HCT116 (cell line): ENCODE measurements around the gene MEN1. TPM values are rescaled to one million over a fixed set of nuclear protein-coding genes. Genes with fewer than 3 reads are reported as not detected.

Source experiments
- ATAC-seq: fragments of 200-7000 bp; cut with Tn5 transposase; 2 replicates; pipeline ENCODE4 v1.9.1; 2020; ENCODE audit warnings: mild to moderate bottlenecking, moderate library complexity
- BruUV-seq: library from RNA; stranded (reverse); fragments of 400-500 nt; replicated peaks from 2 replicates; lab custom pipeline; 2021; lab: Mats Ljungman, UMichigan
- CTCF ChIA-PET: fragments of 300-600 bp; sonication (Branson Sonifier 250); formaldehyde crosslinking; loops from one replicate; lab custom pipeline; 2021; ENCODE audit warnings: antibody characterized with exemption; lab: Charles Lee
- POLR2A ChIA-PET: fragments of 300-600, 350-600 bp; sonication (Branson Sonifier 250); formaldehyde crosslinking; loops from one replicate; lab custom pipeline; 2021; ENCODE audit warnings: antibody characterized with exemption; lab: Charles Lee
- RAD21 ChIA-PET, 2 experiments: fragments of 300-600 bp; sonication (Branson Sonifier 250); formaldehyde crosslinking; loops; one replicate each; lab custom pipeline; 2023; ENCODE audit warnings: low total read pairs in 2 of 2; ENCODE audit not compliant: uncharacterized antibody in 2 of 2, unreplicated experiment in 2 of 2, low non-redundant PET in 1 of 2; lab: Charles Lee
- DNase-seq: peaks from one replicate; pipeline ENCODE4 v3.0.0-alpha.2; 2010; ENCODE audit warnings: low read depth, low spot score
- H2AFZ ChIP-seq: fragments of 200-600 bp; shearing (Covaris generic), sonication (generic); 2 replicates; pipeline ENCODE4 v1.6.1; 2017; ENCODE audit warnings: low read depth, mixed run types, mixed read lengths, antibody characterized with exemption, low read length; ENCODE audit not compliant: poor library complexity, severe bottlenecking
- H3K27ac ChIP-seq: 2 replicates; pipeline ENCODE4 v1.5.1; 2012; ENCODE audit warnings: low read depth, low read length
- H3K27me3 ChIP-seq: fragments of 200-600 bp; sonication (generic); 2 replicates; pipeline ENCODE4 v1.6.1; 2016; ENCODE audit warnings: mixed run types, low read length, mixed read lengths; ENCODE audit not compliant: insufficient read depth
- H3K36me3 ChIP-seq, 2 experiments: fragments of 200-500 bp in 1 of 2; fragments of 200-600 bp in 1 of 2; sonication (Bioruptor generic) in 1 of 2; sonication (generic) in 1 of 2; 2 replicates each; pipeline versions ENCODE4 v1.5.1 to v1.6.1; 2014 to 2016; ENCODE audit warnings: low read length in 2 of 2, inconsistent platforms in 1 of 2, mixed read lengths in 1 of 2, mixed run types in 1 of 2; ENCODE audit not compliant: insufficient read depth in 2 of 2, control insufficient read depth in 1 of 2
- H3K4me1 ChIP-seq, 2 experiments: fragments of 200-600 bp in 1 of 2; sonication (generic) in 1 of 2; 2 replicates each; pipeline versions ENCODE4 v1.5.1 to v1.6.1; 2012 to 2017; ENCODE audit warnings: low read length in 2 of 2, inconsistent platforms in 1 of 2, mild to moderate bottlenecking in 1 of 2, mixed read lengths in 1 of 2, mixed run types in 1 of 2, moderate library complexity in 1 of 2; ENCODE audit not compliant: insufficient read depth in 2 of 2, control insufficient read depth in 1 of 2
- H3K4me2 ChIP-seq: fragments of 200-600 bp; sonication (generic); 2 replicates; pipeline ENCODE4 v1.6.1; 2017; ENCODE audit warnings: mixed run types, low read length, mixed read lengths
- H3K4me3 ChIP-seq, 2 experiments: fragments of 200-600 bp in 1 of 2; sonication (generic) in 1 of 2; replicated peaks in 1 of 2; 2 replicates each; pipeline ENCODE4 v1.5.1; 2011 to 2016; ENCODE audit warnings: low read length in 2 of 2, control low read depth in 1 of 2, low read depth in 1 of 2, mild to moderate bottlenecking in 1 of 2, mixed read lengths in 1 of 2, mixed run types in 1 of 2
- H3K79me2 ChIP-seq: fragments of 200-600 bp; sonication (generic); 2 replicates; pipeline ENCODE4 v1.6.1; 2017; ENCODE audit warnings: mild to moderate bottlenecking, mixed run types, low read length, moderate library complexity, mixed read lengths; ENCODE audit not compliant: insufficient read depth
- H3K9ac ChIP-seq: fragments of 200-600 bp; sonication (generic); 2 replicates; pipeline ENCODE4 v1.6.1; 2016; ENCODE audit warnings: low read length, mixed read lengths
- H3K9me2 ChIP-seq: fragments of 200-600 bp; sonication (generic), shearing (Covaris generic); 2 replicates; pipeline ENCODE4 v1.6.1; 2017; ENCODE audit warnings: mixed run types, mild to moderate bottlenecking, moderate library complexity; ENCODE audit not compliant: insufficient read depth
- H3K9me3 ChIP-seq, 2 experiments: fragments of 200-500 bp in 1 of 2; fragments of 200-600 bp in 1 of 2; sonication (Bioruptor generic) in 1 of 2; sonication (generic) in 1 of 2; 2 replicates each; pipeline ENCODE4 v1.6.1; 2014 to 2017; ENCODE audit warnings: low read length in 2 of 2, mixed read lengths in 2 of 2, inconsistent platforms in 1 of 2, low read depth in 1 of 2, mild to moderate bottlenecking in 1 of 2, mixed run types in 1 of 2, moderate library complexity in 1 of 2; ENCODE audit not compliant: control insufficient read depth in 1 of 2, insufficient read depth in 1 of 2
- H4K20me1 ChIP-seq: fragments of 200-600 bp; sonication (generic), shearing (Covaris generic); 2 replicates; pipeline ENCODE4 v1.6.1; 2017; ENCODE audit warnings: mixed run types, mild to moderate bottlenecking, moderate library complexity; ENCODE audit not compliant: insufficient read depth
- CBX3 ChIP-seq: IDR thresholded peaks from 2 replicates; pipeline ENCODE4 v1.6.1; 2012; ENCODE audit warnings: low read depth
- EGR1 ChIP-seq: IDR thresholded peaks from 2 replicates; pipeline ENCODE4 v1.6.1; 2012; ENCODE audit warnings: low read depth
- EZH2phosphoT487 ChIP-seq: fragments of 200-600 bp; IDR thresholded peaks from 2 replicates; pipeline ENCODE4 v1.6.1; 2018; ENCODE audit warnings: antibody characterized with exemption, borderline replicate concordance
- POLR2AphosphoS5 ChIP-seq: IDR thresholded peaks from 2 replicates; pipeline ENCODE4 v1.6.1; 2011; ENCODE audit warnings: mild to moderate bottlenecking, low read depth, low read length, moderate library complexity
- TCF7L2 ChIP-seq: IDR thresholded peaks from 2 replicates; pipeline ENCODE4 v1.7.0; 2011; ENCODE audit warnings: borderline replicate concordance, inconsistent platforms; ENCODE audit not compliant: insufficient read depth, insufficient read length; ENCODE audit errors: extremely low read depth
- YY1 ChIP-seq: IDR thresholded peaks from 2 replicates; pipeline ENCODE4 v1.6.1; 2011; ENCODE audit warnings: low read length, low read depth, moderate library complexity, mild to moderate bottlenecking; ENCODE audit not compliant: insufficient replicate concordance; ENCODE audit errors: extremely low read depth
- ZFX ChIP-seq: fragments of 450-650 bp; IDR thresholded peaks from 2 replicates; pipeline ENCODE4 v1.6.1; 2017
- ZNF274 ChIP-seq: fragments of 200-500 bp; sonication (Bioruptor generic); IDR thresholded peaks from 2 replicates; pipeline ENCODE4 v1.6.1; 2014; ENCODE audit warnings: mild to moderate bottlenecking, low read depth, low read length, inconsistent platforms
- intact Hi-C: fragments of 100-400 bp; cut with micrococcal nuclease; formaldehyde crosslinking; loops from 2 replicates; pipeline ENCODE4 v1.10.0; 2022
- total RNA-seq: library from RNA; stranded (reverse); gene quantifications from one replicate; pipeline ENCODE4 v1.2.1, GENCODE V29; 2021; ENCODE audit not compliant: unreplicated experiment
- TF ChIP-seq, protein P1 (sequence below): IDR thresholded peaks from 2 replicates; pipeline ENCODE4 v1.6.1; 2012
- TF ChIP-seq, protein P2 (sequence below): IDR thresholded peaks from 2 replicates; pipeline ENCODE4 v1.6.1; 2012; ENCODE audit warnings: low read depth
- TF ChIP-seq, protein P3 (sequence below): IDR thresholded peaks from 2 replicates; pipeline ENCODE4 v1.6.1; 2012

MEN1 gene
- total RNA-seq, 1 experiment from 2014 or later, result 62.1 TPM

DNA sequence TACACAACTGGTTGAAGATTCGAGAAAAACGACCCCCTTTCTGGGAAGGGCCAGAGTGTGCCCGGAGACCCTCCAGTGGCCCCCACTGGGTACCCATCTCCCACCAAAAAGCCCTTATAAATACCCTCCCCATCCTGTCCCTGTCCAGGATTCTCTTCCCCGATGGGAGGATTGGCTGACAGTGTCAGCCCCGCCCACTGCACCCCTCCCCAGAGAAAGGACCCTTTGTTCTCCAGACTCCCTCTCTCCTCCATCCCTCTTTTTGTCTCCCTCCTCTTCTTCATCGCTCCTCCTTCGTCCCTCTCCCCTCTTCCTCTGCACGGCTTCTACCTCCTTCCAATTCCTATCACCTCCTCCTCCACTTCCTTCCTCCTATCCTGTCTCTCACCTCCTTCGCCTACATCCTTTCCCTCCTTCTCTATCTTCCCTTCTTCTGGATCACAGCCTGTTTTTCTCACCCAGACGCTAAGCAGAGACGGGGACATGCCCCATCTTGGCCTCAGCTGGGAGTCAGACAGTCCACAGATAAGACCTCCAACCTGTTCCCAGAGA is 13.3 kb upstream of the MEN1 start:
- Histone ChIP-seq H3K4me2 (no peak overlapping the region), H3K27ac (no peak overlapping the region), H3K4me1 (0 out of 4 replicates have a peak, but pooled peaks cover 0 to 4% of the 10 kb centered on the region in 2 experiments), H3K9me3 (no peaks in the 10 kb centered on the region), H3K36me3 (peaks cover 3 to 9% of the 10 kb centered on the region in 2 experiments; a peak in 2 of 4 replicates), H3K27me3 (no peaks in the 10 kb centered on the region), H3K79me2 (no peaks in the 10 kb centered on the region), H4K20me1 (no peaks in the 10 kb centered on the region), H2AFZ (no peak overlapping the region), H3K9ac (no peak overlapping the region), H3K4me3 (no peak overlapping the region), H3K9me2 (no peaks in the 10 kb centered on the region)
- ATAC-seq (no peak), DNase-seq (no peak)
- ChIA-PET RAD21 (no interaction called here), CTCF (no interaction called here), POLR2A (no interaction called here)
- TF ChIP-seq, protein P1, sequence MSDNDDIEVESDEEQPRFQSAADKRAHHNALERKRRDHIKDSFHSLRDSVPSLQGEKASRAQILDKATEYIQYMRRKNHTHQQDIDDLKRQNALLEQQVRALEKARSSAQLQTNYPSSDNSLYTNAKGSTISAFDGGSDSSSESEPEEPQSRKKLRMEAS, result no peak
- TF ChIP-seq, protein P2, sequence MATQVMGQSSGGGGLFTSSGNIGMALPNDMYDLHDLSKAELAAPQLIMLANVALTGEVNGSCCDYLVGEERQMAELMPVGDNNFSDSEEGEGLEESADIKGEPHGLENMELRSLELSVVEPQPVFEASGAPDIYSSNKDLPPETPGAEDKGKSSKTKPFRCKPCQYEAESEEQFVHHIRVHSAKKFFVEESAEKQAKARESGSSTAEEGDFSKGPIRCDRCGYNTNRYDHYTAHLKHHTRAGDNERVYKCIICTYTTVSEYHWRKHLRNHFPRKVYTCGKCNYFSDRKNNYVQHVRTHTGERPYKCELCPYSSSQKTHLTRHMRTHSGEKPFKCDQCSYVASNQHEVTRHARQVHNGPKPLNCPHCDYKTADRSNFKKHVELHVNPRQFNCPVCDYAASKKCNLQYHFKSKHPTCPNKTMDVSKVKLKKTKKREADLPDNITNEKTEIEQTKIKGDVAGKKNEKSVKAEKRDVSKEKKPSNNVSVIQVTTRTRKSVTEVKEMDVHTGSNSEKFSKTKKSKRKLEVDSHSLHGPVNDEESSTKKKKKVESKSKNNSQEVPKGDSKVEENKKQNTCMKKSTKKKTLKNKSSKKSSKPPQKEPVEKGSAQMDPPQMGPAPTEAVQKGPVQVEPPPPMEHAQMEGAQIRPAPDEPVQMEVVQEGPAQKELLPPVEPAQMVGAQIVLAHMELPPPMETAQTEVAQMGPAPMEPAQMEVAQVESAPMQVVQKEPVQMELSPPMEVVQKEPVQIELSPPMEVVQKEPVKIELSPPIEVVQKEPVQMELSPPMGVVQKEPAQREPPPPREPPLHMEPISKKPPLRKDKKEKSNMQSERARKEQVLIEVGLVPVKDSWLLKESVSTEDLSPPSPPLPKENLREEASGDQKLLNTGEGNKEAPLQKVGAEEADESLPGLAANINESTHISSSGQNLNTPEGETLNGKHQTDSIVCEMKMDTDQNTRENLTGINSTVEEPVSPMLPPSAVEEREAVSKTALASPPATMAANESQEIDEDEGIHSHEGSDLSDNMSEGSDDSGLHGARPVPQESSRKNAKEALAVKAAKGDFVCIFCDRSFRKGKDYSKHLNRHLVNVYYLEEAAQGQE, result no peak
- TF ChIP-seq, protein P3, sequence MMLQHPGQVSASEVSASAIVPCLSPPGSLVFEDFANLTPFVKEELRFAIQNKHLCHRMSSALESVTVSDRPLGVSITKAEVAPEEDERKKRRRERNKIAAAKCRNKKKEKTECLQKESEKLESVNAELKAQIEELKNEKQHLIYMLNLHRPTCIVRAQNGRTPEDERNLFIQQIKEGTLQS, result no peak
- TF ChIP-seq ZFX (no peak), EZH2phosphoT487 (no peak), TCF7L2 (no peak), POLR2AphosphoS5 (no peak), EGR1 (no peak), CBX3 (no peak), ZNF274 (no peak), YY1 (no peak)
- intact Hi-C loops, result no loop called here
- TSS peak; percentile 63 for BruUV-seq
